Measurements from ENCODE around the gene GALE. TPM values are rescaled to one million over a fixed set of nuclear protein-coding genes. Genes with fewer than 3 reads are reported as not detected.

The GALE gene
- total RNA-seq (12.1 TPM in 2 replicates), polyA plus RNA-seq (8.6 and 9.4 TPM in 2 replicates), polyA minus RNA-seq (6.6 and 7.1 TPM in 2 replicates)
- 5.8 TPM for total RNA-seq (2013)

GRCh38 chr1:23800400-23801337 lies at the start of gene GALE:
TSS of gene GALE (minus strand) at chr1:23800754. CDS start at chr1:23799007, 1,747 bp downstream.
- Histone ChIP-seq H3K36me3 (replicated peaks in 1 of 2; ENCODE audit: control extremely low read depth in 1 of 2, control insufficient read depth in 1 of 2, extremely low read depth in 1 of 2, insufficient read depth in 2 of 2, low read length in 1 of 2) (peaks cover 2 to 9% of the 10 kb centered on the region in 2 experiments), H3K9ac (ENCODE audit: low read length) (peak within 1 kb of the TSS; percentile 95), H3K79me2 (ENCODE audit: control insufficient read depth, insufficient read depth, low read length) (peaks cover 4% of the 10 kb centered on the region), H3K9me3 (ENCODE audit: control extremely low read depth in 1 of 3, control insufficient read depth in 2 of 3, insufficient read depth in 1 of 3, low read length in 2 of 3) (peaks cover 0 to 3% (median 0%) of the 10 kb centered on the region in 3 donors), H3K27me3 (replicated peaks in 1 of 4; ENCODE audit: control extremely low read depth in 1 of 4, control insufficient read depth in 3 of 4, insufficient read depth in 4 of 4, low read length in 3 of 4) (no peaks in the 10 kb centered on the region), H3K4me1 (ENCODE audit: control insufficient read depth in 2 of 2, insufficient read depth in 2 of 2, low read length in 2 of 2) (peaks cover 15 to 20% of the 10 kb centered on the region in 2 donors), H2AFZ (ENCODE audit: insufficient read depth, low read depth, low read length, poor library complexity, severe bottlenecking) (peak within 1 kb of the TSS; percentile 94), H3K4me3 (ENCODE audit: control extremely low read depth in 1 of 5, extremely low read depth in 1 of 5, insufficient read depth in 1 of 5, low read depth in 2 of 5, low read length in 4 of 5) (peak within 1 kb of the TSS; percentile 39 to 99 (median 80)), H4K20me1 (ENCODE audit: control insufficient read depth, insufficient read depth, low read length, poor library complexity, severe bottlenecking) (no peaks in the 10 kb centered on the region), H3K27ac (ENCODE audit: low read length in 2 of 2) (peak within 1 kb of the TSS; percentile 79 to 93), H3K4me2 (replicated peaks; ENCODE audit: low read depth, low read length, poor library complexity, severe bottlenecking) (peak within 1 kb of the TSS; percentile 97)
- TF ChIP-seq, protein P1, sequence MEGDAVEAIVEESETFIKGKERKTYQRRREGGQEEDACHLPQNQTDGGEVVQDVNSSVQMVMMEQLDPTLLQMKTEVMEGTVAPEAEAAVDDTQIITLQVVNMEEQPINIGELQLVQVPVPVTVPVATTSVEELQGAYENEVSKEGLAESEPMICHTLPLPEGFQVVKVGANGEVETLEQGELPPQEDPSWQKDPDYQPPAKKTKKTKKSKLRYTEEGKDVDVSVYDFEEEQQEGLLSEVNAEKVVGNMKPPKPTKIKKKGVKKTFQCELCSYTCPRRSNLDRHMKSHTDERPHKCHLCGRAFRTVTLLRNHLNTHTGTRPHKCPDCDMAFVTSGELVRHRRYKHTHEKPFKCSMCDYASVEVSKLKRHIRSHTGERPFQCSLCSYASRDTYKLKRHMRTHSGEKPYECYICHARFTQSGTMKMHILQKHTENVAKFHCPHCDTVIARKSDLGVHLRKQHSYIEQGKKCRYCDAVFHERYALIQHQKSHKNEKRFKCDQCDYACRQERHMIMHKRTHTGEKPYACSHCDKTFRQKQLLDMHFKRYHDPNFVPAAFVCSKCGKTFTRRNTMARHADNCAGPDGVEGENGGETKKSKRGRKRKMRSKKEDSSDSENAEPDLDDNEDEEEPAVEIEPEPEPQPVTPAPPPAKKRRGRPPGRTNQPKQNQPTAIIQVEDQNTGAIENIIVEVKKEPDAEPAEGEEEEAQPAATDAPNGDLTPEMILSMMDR (IDR thresholded peaks at IDR 0.05), result no peak
- TF ChIP-seq EZH2 (IDR thresholded peaks at IDR 0.05; ENCODE audit: borderline replicate concordance, insufficient read depth, low read depth, low read length, poor library complexity, severe bottlenecking), result no peak
- POLR2A ChIA-PET, result interaction anchor here (0.6 to 1.9 kb wide), 7 partner anchors 9 to 701 kb away, joined by 3 to 7 read pairs (median 4); partner anchors contain the start of genes HMGCL, LYPLA2 and PITHD1
- DNase-seq, result peak; percentile 98
- H3K9me3 Mint-ChIP-seq (ENCODE audit: insufficient read depth), result no peaks in the 10 kb centered on the region
- H3K4me3 Mint-ChIP-seq, result peak within 1 kb of the TSS; percentile 95
- peak; percentile 94 for ATAC-seq (ENCODE audit: low read depth)
- intact Hi-C loops (cut with micrococcal nuclease), result loop anchor here (1.0 to 2.0 kb wide), 10 partner anchors 9 to 432 kb away; partner anchors contain the start of genes ASAP3, ELOA, HMGCL and LYPLA2
- H3K27me3 Mint-ChIP-seq, result no peaks in the 10 kb centered on the region
- under 1% methylated on average over 82 of the region's 82 CpGs for WGBS (ENCODE audit: insufficient coverage)
- CTCF ChIA-PET, result interaction anchor here (1.3 to 2.7 kb wide), 4 partner anchors 10 to 25 kb away, joined by 3 to 33 read pairs (median 4); partner anchors contain the start of genes HMGCL and PITHD1
- H3K4me1 Mint-ChIP-seq, result peaks cover 18% of the 10 kb centered on the region
- peak within 1 kb of the TSS; percentile 87 for H3K27ac Mint-ChIP-seq
